HG03469 (cell line): ENCODE data around the gene ZNF391.
"Not testable (repeated sequence)": the region's sequence is repeated elsewhere in the genome, so short reads cannot be mapped to it uniquely, and the experiment has no call there.

Experiments
- ATAC-seq: cut with Tn5 transposase; IDR thresholded peaks from one replicate; pipeline ENCODE4 v1.9.1; 2021; ENCODE audit warnings: mild to moderate bottlenecking, moderate library complexity, moderate number of reproducible peaks; ENCODE audit not compliant: unreplicated experiment

Gene ZNF391

GRCh38 chr6:27419363-27419762 is 30.8 kb downstream of the ZNF391 start:
- no peak for ATAC-seq

- ATAC-seq: no peak
These were observed 34.2 kb downstream of the ZNF391 start for GRCh38 chr6:27422651-27423332.

- not testable (repeated sequence) for ATAC-seq
These were observed 36.3 kb downstream of the ZNF391 start for GRCh38 chr6:27424851-27425250.

- no peak for ATAC-seq
These were observed 37.6 kb downstream of the ZNF391 start for GRCh38 chr6:27426045-27426620.

GRCh38 chr6:27428502-27428901 is 39.9 kb downstream of the ZNF391 start:
- ATAC-seq: no peak

GRCh38 chr6:27428966-27429365 is 40.4 kb downstream of the ZNF391 start:
- ATAC-seq: no peak

GRCh38 chr6:27433714-27434113 is 45.2 kb downstream of the ZNF391 start:
- no peak for ATAC-seq

GRCh38 chr6:27439371-27439770 is 50.8 kb downstream of the ZNF391 start:
- no peak for ATAC-seq

GRCh38 chr6:27441001-27441400 is 52.4 kb downstream of the ZNF391 start:
- ATAC-seq: no peak

- no peak for ATAC-seq
These were observed 54.4 kb downstream of the ZNF391 start for GRCh38 chr6:27442932-27443331.

- no peak for ATAC-seq
These were observed 59.9 kb downstream of the ZNF391 start for GRCh38 chr6:27448456-27448855.

- no peak for ATAC-seq
These were observed 63.3 kb downstream of the ZNF391 start for GRCh38 chr6:27451660-27452390.

GRCh38 chr6:27452496-27452897 is 63.9 kb downstream of the ZNF391 start:
- ATAC-seq: no peak
